Progenitor cell of endocrine pancreas (in vitro differentiated cells): ENCODE data around the gene SHISA8. TPM values are rescaled to one million over a fixed set of nuclear protein-coding genes. Genes with fewer than 3 reads are reported as not detected.

ENCODE experiments used
- DNase-seq: peaks from one replicate; pipeline ENCODE4 v3.0.0; 2021; ENCODE audit warnings: low spot score; ENCODE audit not compliant: unreplicated experiment
- H3K27ac Mint-ChIP-seq: 2 replicates; pipeline ENCODE4 v1.8.0; 2021; ENCODE audit warnings: mild to moderate bottlenecking, moderate library complexity, mixed read lengths
- H3K27me3 Mint-ChIP-seq: 2 replicates; pipeline ENCODE4 v1.8.0; 2021; ENCODE audit warnings: mixed read lengths
- H3K36me3 Mint-ChIP-seq: 2 replicates; pipeline ENCODE4 v1.8.0; 2022; ENCODE audit warnings: mixed read lengths; ENCODE audit not compliant: insufficient read depth
- H3K4me1 Mint-ChIP-seq: 2 replicates; pipeline ENCODE4 v1.8.0; 2021; ENCODE audit warnings: low read depth, mixed read lengths
- H3K4me3 Mint-ChIP-seq: 2 replicates; pipeline ENCODE4 v1.8.0; 2021; ENCODE audit warnings: low read depth, mild to moderate bottlenecking, moderate library complexity, mixed read lengths
- H3K9me3 Mint-ChIP-seq: 2 replicates; pipeline ENCODE4 v1.8.0; 2021; ENCODE audit warnings: low read depth, mixed read lengths
- CTCF ChIP-seq: fragments of 200-600 bp; sonication (generic); IDR thresholded peaks from one replicate; pipeline ENCODE4 v1.5.0; 2021; ENCODE audit warnings: antibody characterized with exemption, mild to moderate bottlenecking; ENCODE audit not compliant: unreplicated experiment
- total RNA-seq: library from RNA; stranded (reverse); gene quantifications from 2 replicates; pipeline ENCODE4 v1.2.1, GENCODE V29; 2021

Gene SHISA8
- total RNA-seq, 1 donor from 2014 or later, result not detected

GRCh38 chr22:41936894-41937169 lies 22.0 kb upstream of the SHISA8 start:
- Mint-ChIP-seq H3K4me3 (no peak overlapping the region), H3K27me3 (no peaks in the 10 kb centered on the region), H3K9me3 (no peaks in the 10 kb centered on the region), H3K27ac (no peak overlapping the region), H3K4me1 (peaks cover 2% of the 10 kb centered on the region), H3K36me3 (no peaks in the 10 kb centered on the region)
- no peak for TF ChIP-seq CTCF
- no peak for DNase-seq

- no peak overlapping the region for H3K27ac Mint-ChIP-seq
- H3K4me1 Mint-ChIP-seq, result peaks cover 2% of the 10 kb centered on the region
- no peaks in the 10 kb centered on the region for H3K27me3 Mint-ChIP-seq
- no peak overlapping the region for H3K4me3 Mint-ChIP-seq
- H3K36me3 Mint-ChIP-seq, result no peaks in the 10 kb centered on the region
- no peaks in the 10 kb centered on the region for H3K9me3 Mint-ChIP-seq
- DNase-seq, result no peak
- no peak for TF ChIP-seq CTCF
Observed at GRCh38 chr22:41935509-41935908, 20.6 kb upstream of the SHISA8 start.

- Mint-ChIP-seq H3K9me3 (no peaks in the 10 kb centered on the region), H3K36me3 (no peaks in the 10 kb centered on the region), H3K4me1 (peaks cover under 1% of the 10 kb centered on the region), H3K27ac (no peak overlapping the region), H3K4me3 (no peak overlapping the region), H3K27me3 (no peaks in the 10 kb centered on the region)
- TF ChIP-seq CTCF, result no peak
- DNase-seq, result no peak
Observed at GRCh38 chr22:41935015-41935351, 20.1 kb upstream of the SHISA8 start.

GRCh38 chr22:41934284-41935014 lies 19.6 kb upstream of the SHISA8 start:
- DNase-seq, result no peak
- H3K36me3 Mint-ChIP-seq, result no peaks in the 10 kb centered on the region
- H3K9me3 Mint-ChIP-seq, result no peaks in the 10 kb centered on the region
- no peak overlapping the region for H3K4me3 Mint-ChIP-seq
- TF ChIP-seq CTCF, result no peak
- no peaks in the 10 kb centered on the region for H3K4me1 Mint-ChIP-seq
- no peak overlapping the region for H3K27ac Mint-ChIP-seq
- H3K27me3 Mint-ChIP-seq, result no peaks in the 10 kb centered on the region

- H3K4me3 Mint-ChIP-seq, result no peak overlapping the region
Observed at GRCh38 chr22:41933411-41934177, 18.7 kb upstream of the SHISA8 start.

More at GRCh38 chr22:41933411-41934177, 18.7 kb upstream of the SHISA8 start:
- no peaks in the 10 kb centered on the region for H3K36me3 Mint-ChIP-seq
- H3K9me3 Mint-ChIP-seq, result no peaks in the 10 kb centered on the region
- H3K27me3 Mint-ChIP-seq, result peaks cover 3% of the 10 kb centered on the region
- no peaks in the 10 kb centered on the region for H3K4me1 Mint-ChIP-seq
- TF ChIP-seq CTCF, result no peak
- H3K27ac Mint-ChIP-seq, result no peak overlapping the region
- no peak for DNase-seq
